Neural progenitor cell (in vitro differentiated cells): ENCODE results near the gene NSUN2. TPM values are rescaled to one million over a fixed set of nuclear protein-coding genes. Genes with fewer than 3 reads are reported as not detected.

Experiments used
- DNase-seq: peaks from one replicate; pipeline ENCODE4 v3.0.0-alpha.2; 2016; ENCODE audit warnings: low spot score
- H2AFZ ChIP-seq: fragments of 200-600 bp; sonication (generic); replicated peaks from 2 replicates; pipeline ENCODE4 v1.6.1; 2016; ENCODE audit warnings: antibody characterized with exemption
- H3F3A ChIP-seq: fragments of 200-600 bp; sonication (generic); 2 replicates; pipeline ENCODE4 v1.6.1; 2016; ENCODE audit warnings: antibody characterized with exemption, low read depth
- H3K27ac ChIP-seq: fragments of 200-600 bp; sonication (generic); 2 replicates; pipeline ENCODE4 v1.5.1; 2016; ENCODE audit warnings: mild to moderate bottlenecking
- H3K27me3 ChIP-seq: fragments of 200-600 bp; sonication (generic); 2 replicates; pipeline ENCODE4 v1.6.1; 2016; ENCODE audit warnings: mild to moderate bottlenecking, moderate library complexity
- H3K36me3 ChIP-seq: fragments of 200-600 bp; sonication (generic); 2 replicates; pipeline ENCODE4 v1.5.1; 2016
- H3K4me1 ChIP-seq: fragments of 200-600 bp; sonication (generic); 2 replicates; pipeline ENCODE4 v1.6.1; 2016; ENCODE audit warnings: mixed run types
- H3K4me2 ChIP-seq: fragments of 200-600 bp; sonication (generic); 2 replicates; pipeline ENCODE4 v1.6.1; 2016
- H3K4me3 ChIP-seq: fragments of 200-600 bp; sonication (generic); 2 replicates; pipeline ENCODE4 v1.5.1; 2016
- H3K79me2 ChIP-seq: fragments of 200-600 bp; sonication (generic); 2 replicates; pipeline ENCODE4 v1.6.1; 2016; ENCODE audit warnings: low read depth
- H3K9ac ChIP-seq: fragments of 200-600 bp; sonication (generic); 2 replicates; pipeline ENCODE4 v1.6.1; 2016
- H3K9me3 ChIP-seq: fragments of 200-600 bp; sonication (generic); 2 replicates; pipeline ENCODE4 v1.5.1; 2016; ENCODE audit warnings: low read depth
- H4K20me1 ChIP-seq: fragments of 200-600 bp; sonication (generic); 2 replicates; pipeline ENCODE4 v1.6.1; 2016; ENCODE audit warnings: low read depth
- H3K27ac Mint-ChIP-seq: 3 replicates; pipeline ENCODE4 v1.8.0; 2021; ENCODE audit warnings: mixed read lengths
- H3K27me3 Mint-ChIP-seq: 2 replicates; pipeline ENCODE4 v1.8.0; 2022; ENCODE audit warnings: low read depth, mild to moderate bottlenecking, inconsistent platforms, moderate library complexity, mixed read lengths; ENCODE audit not compliant: insufficient read depth
- H3K36me3 Mint-ChIP-seq: 3 replicates; pipeline ENCODE4 v1.8.0; 2021; ENCODE audit warnings: mixed read lengths
- H3K4me1 Mint-ChIP-seq: 3 replicates; pipeline ENCODE4 v1.8.0; 2021; ENCODE audit warnings: mixed read lengths
- H3K4me3 Mint-ChIP-seq: 3 replicates; pipeline ENCODE4 v1.8.0; 2021; ENCODE audit warnings: mild to moderate bottlenecking, moderate library complexity, mixed read lengths
- H3K9me3 Mint-ChIP-seq: 3 replicates; pipeline ENCODE4 v1.8.0; 2020; ENCODE audit warnings: mixed read lengths
- CTCF ChIP-seq: fragments of 200-600 bp; sonication (generic); IDR thresholded peaks from 2 replicates; pipeline ENCODE4 v1.5.1; 2017; ENCODE audit warnings: antibody characterized with exemption, mild to moderate bottlenecking
- EZH2 ChIP-seq: fragments of 200-600 bp; sonication (generic); IDR thresholded peaks from 2 replicates; pipeline ENCODE4 v1.6.1; 2017; ENCODE audit warnings: antibody characterized with exemption, mild to moderate bottlenecking, moderate library complexity
- EZH2phosphoT487 ChIP-seq: fragments of 200-600 bp; sonication (generic); IDR thresholded peaks from 2 replicates; pipeline ENCODE4 v1.6.1; 2017; ENCODE audit warnings: antibody characterized with exemption
- total RNA-seq: library from RNA; depleted of rRNA; stranded (reverse); fragments of >200 nt; gene quantifications from 2 replicates; pipeline ENCODE4 v1.2.3, GENCODE V29; 2015; ENCODE audit warnings: low replicate concordance

NSUN2 gene
- total RNA-seq, 1 donor from 2014 or later, result 65.4 TPM

GRCh38 chr5:6675784-6676491, 43.1 kb upstream of the NSUN2 start:
- Mint-ChIP-seq H3K9me3 (peaks cover 10% of the 10 kb centered on the region), H3K36me3 (peaks cover 21% of the 10 kb centered on the region), H3K27me3 (no peaks in the 10 kb centered on the region), H3K4me1 (peaks cover 10% of the 10 kb centered on the region), H3K4me3 (peak overlapping the region; percentile 3), H3K27ac (no peak overlapping the region)
- no peak overlapping the region for H3K27ac ChIP-seq
- H3K36me3 ChIP-seq, result no peaks in the 10 kb centered on the region
- TF ChIP-seq CTCF (no peak), EZH2phosphoT487 (no peak), EZH2 (no peak)
- no peak overlapping the region for H3K9ac ChIP-seq
- H3K9me3 ChIP-seq, result no peaks in the 10 kb centered on the region
- H3K27me3 ChIP-seq, result no peaks in the 10 kb centered on the region
- no peak overlapping the region for H3K4me3 ChIP-seq
- H3K4me1 ChIP-seq, result no peaks in the 10 kb centered on the region
- H3K79me2 ChIP-seq, result no peaks in the 10 kb centered on the region
- no peak for DNase-seq
- no peaks in the 10 kb centered on the region for H4K20me1 ChIP-seq
- no peak overlapping the region for H3K4me2 ChIP-seq
- no peak overlapping the region for H2AFZ ChIP-seq
- H3F3A ChIP-seq, result no peaks in the 10 kb centered on the region

DNA sequence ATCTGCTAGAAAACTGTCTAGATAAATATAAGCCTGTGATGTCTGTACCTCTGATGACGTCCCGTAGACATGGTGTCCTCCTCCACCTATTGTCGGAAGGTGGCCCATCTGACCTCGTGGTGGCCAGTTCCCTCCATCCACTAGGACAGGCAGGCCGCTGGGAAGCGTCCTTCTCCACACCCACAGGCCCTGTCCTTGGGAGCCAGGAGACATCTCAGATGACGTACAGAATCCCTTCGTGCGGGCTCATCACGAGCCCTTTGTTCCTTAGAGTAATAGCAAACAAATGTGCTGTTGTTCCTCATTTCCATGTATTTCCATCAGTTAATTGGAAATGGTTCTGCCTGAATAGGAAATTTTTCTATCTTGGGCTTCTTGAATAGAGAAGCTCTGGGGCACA, 42.0 kb upstream of the NSUN2 start:
- Mint-ChIP-seq H3K27me3 (no peaks in the 10 kb centered on the region), H3K4me1 (peaks cover 10% of the 10 kb centered on the region), H3K9me3 (peaks cover 12% of the 10 kb centered on the region), H3K36me3 (peaks cover 27% of the 10 kb centered on the region), H3K4me3 (no peak overlapping the region), H3K27ac (no peak overlapping the region)
- H3K4me3 ChIP-seq, result no peak overlapping the region
- no peak overlapping the region for H3K9ac ChIP-seq
- H3K4me1 ChIP-seq, result no peaks in the 10 kb centered on the region
- no peak overlapping the region for H3K27ac ChIP-seq
- no peak overlapping the region for H3K4me2 ChIP-seq
- TF ChIP-seq CTCF, result no peak
- TF ChIP-seq EZH2phosphoT487, result no peak
- TF ChIP-seq EZH2, result no peak
- H3F3A ChIP-seq, result no peaks in the 10 kb centered on the region
- no peaks in the 10 kb centered on the region for H4K20me1 ChIP-seq
- H3K79me2 ChIP-seq, result no peaks in the 10 kb centered on the region
- H3K27me3 ChIP-seq, result no peaks in the 10 kb centered on the region
- no peak for DNase-seq
- no peak overlapping the region for H2AFZ ChIP-seq
- no peaks in the 10 kb centered on the region for H3K36me3 ChIP-seq
- no peaks in the 10 kb centered on the region for H3K9me3 ChIP-seq

DNA sequence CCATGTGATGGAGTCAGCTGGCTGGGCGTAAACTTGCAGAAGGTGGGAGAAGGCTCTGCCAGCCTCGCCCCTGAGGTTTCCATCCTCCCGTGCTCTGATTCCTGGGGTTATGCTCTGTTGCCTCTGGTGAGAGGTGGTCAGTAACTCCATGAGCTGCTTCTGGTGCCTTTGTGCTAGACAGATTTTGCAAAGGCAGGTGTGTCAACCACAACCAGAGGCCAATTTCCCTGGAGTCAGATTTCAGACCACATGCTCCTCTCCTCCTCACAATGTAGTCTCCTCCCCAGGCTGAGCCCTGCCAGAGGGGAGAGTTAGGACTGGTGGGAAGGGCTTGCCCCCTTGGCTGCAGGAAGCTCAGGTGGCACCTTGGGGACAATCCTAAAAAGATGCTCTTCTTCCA, 41.6 kb upstream of the NSUN2 start:
- Histone ChIP-seq H4K20me1 (no peaks in the 10 kb centered on the region), H3K27me3 (no peaks in the 10 kb centered on the region), H3K27ac (no peak overlapping the region), H3K4me3 (no peak overlapping the region), H3K4me2 (no peak overlapping the region), H3K9me3 (no peaks in the 10 kb centered on the region), H3K9ac (no peak overlapping the region), H3K4me1 (no peaks in the 10 kb centered on the region), H3K36me3 (no peaks in the 10 kb centered on the region), H3F3A (no peaks in the 10 kb centered on the region), H2AFZ (no peak overlapping the region), H3K79me2 (no peaks in the 10 kb centered on the region)
- Mint-ChIP-seq H3K27me3 (no peaks in the 10 kb centered on the region), H3K9me3 (peaks cover 12% of the 10 kb centered on the region), H3K27ac (no peak overlapping the region), H3K4me1 (peaks cover 10% of the 10 kb centered on the region), H3K4me3 (no peak overlapping the region), H3K36me3 (peaks cover 30% of the 10 kb centered on the region)
- DNase-seq, result no peak
- no peak for TF ChIP-seq EZH2phosphoT487
- TF ChIP-seq CTCF, result no peak
- no peak for TF ChIP-seq EZH2
